Measurements from ENCODE around the gene AP1S3. TPM values are rescaled to one million over a fixed set of nuclear protein-coding genes. Genes with fewer than 3 reads are reported as not detected.

AP1S3 gene
- total and polyA plus RNA-seq, 2 of the 4 experiments (the other 2 are of a cell fraction): 2.5 to 4.1 TPM

DNA sequence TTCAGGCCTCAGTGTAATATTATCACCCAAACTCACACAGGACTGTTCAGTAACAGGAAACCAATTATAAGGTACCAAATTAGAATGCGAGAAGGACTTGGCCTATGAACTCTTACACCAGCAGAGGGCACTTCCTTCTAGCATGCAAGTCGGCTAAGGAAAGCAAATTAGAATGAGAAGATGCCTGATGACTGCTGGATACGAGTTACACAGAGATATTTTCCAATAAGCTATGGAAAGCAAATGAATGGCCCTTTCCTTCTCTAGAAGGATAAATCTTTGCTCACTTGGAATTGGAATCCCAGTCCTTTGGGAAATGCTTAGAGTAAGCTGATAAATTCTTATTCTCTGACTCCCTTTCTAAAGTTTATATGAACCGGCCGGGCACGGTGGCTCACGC is 109.8 kb downstream of the AP1S3 start:
- H3K18ac ChIP-seq (ENCODE audit: low read depth, low read length): peak overlapping the region; percentile 1; the same call in 1 of the 2 replicates
- no peaks in the 10 kb centered on the region for H3K79me1 ChIP-seq (ENCODE audit: low read depth in 1 of 2, low read length in 2 of 2)
- ATAC-seq (ENCODE audit: low read depth) (peak; percentile 35), DNase-seq (peak; percentile 75)
- H3K9me3 ChIP-seq (ENCODE audit: control insufficient read depth, insufficient read depth, low read length): no peaks in the 10 kb centered on the region
- no peaks in the 10 kb centered on the region for H3K36me3 ChIP-seq (ENCODE audit: control insufficient read depth, insufficient read depth, low read length)
- peak overlapping the region; percentile 47 for H2AFZ ChIP-seq (replicated peaks; ENCODE audit: low read length, poor library complexity)
- H2AK9ac ChIP-seq (replicated peaks; ENCODE audit: low read depth, low read length, poor library complexity): no peak overlapping the region
- BruUV-seq (replicated peaks): no TSS peak
- H3K9me1 ChIP-seq (ENCODE audit: insufficient read depth, low read length): peaks cover 9% of the 10 kb centered on the region
- peak overlapping the region; percentile 92; the same call in 1 of the 2 replicates for H2BK20ac ChIP-seq (ENCODE audit: low read depth, low read length)
- peak overlapping the region; percentile 80 for H2BK5ac ChIP-seq (ENCODE audit: low read depth, low read length, poor library complexity, severe bottlenecking)
- no peaks in the 10 kb centered on the region for H4K20me1 ChIP-seq (ENCODE audit: insufficient read depth, low read length)
- H3K27ac ChIP-seq (ENCODE audit: insufficient read depth, low read length): peak overlapping the region; percentile 30; the same call in 1 of the 2 replicates
- in situ Hi-C loops (cut with MboI; ENCODE audit: low sequenced_read_pairs) (no loop called here), dilution Hi-C loops (cut with HindIII; ENCODE audit: low sequenced_read_pairs, unreplicated experiment) (no loop called here), intact Hi-C loops (cut with micrococcal nuclease) (loop anchor here (2.0 kb wide), 1 partner anchor 71 kb away; no protein-coding TSS in a partner anchor)
- H3K4me2 ChIP-seq (ENCODE audit: low read depth, low read length): no peak overlapping the region
- no CpG with 5 or more reads among the region's 7 CpGs for WGBS, 2 experiments (ENCODE audit: extremely low coverage in 2 of 2, insufficient read length in 1 of 2)
- H3K4me1 ChIP-seq (ENCODE audit: control insufficient read depth, insufficient read depth, low read length): peaks cover 18% of the 10 kb centered on the region
- H3K4ac ChIP-seq (ENCODE audit: low read depth, low read length): no peak overlapping the region
- H4K91ac ChIP-seq (ENCODE audit: insufficient read depth, low read depth, low read length): peak overlapping the region; percentile 5; the same call in 1 of the 2 replicates
- no peak overlapping the region for H3K4me3 ChIP-seq (ENCODE audit: insufficient read depth, low read depth, low read length)
- TF ChIP-seq MXI1 (IDR thresholded peaks at IDR 0.05; ENCODE audit: borderline replicate concordance, low read depth, low read length) (no peak), CEBPB (IDR thresholded peaks at IDR 0.05; ENCODE audit: low read depth, low read length) (no peak), RAD21 (IDR thresholded peaks at IDR 0.05; ENCODE audit: low read length) (peak; percentile 42; the same call in 1 of the 2 replicates), SMC3 (IDR thresholded peaks at IDR 0.05; ENCODE audit: low read depth, low read length) (peak; percentile 39), CHD1 (IDR thresholded peaks at IDR 0.05; ENCODE audit: low read depth, low read length) (no peak), RFX5 (IDR thresholded peaks at IDR 0.05; ENCODE audit: low read depth, low read length) (no peak), MAZ (IDR thresholded peaks at IDR 0.05; ENCODE audit: borderline replicate concordance, low read depth, low read length) (no peak), FOS (IDR thresholded peaks at IDR 0.05; ENCODE audit: low read depth, low read length) (no peak), RCOR1 (IDR thresholded peaks at IDR 0.05; ENCODE audit: insufficient replicate concordance, low read length) (no peak), BHLHE40 (IDR thresholded peaks at IDR 0.05; ENCODE audit: low read depth, low read length) (no peak), POLR2A (IDR thresholded peaks at IDR 0.05; ENCODE audit: low read depth, low read length) (no peak), NFE2L2 (IDR thresholded peaks at IDR 0.05; ENCODE audit: low read depth, low read length) (no peak), MAFK (IDR thresholded peaks at IDR 0.05; ENCODE audit: low read depth, low read length) (no peak)
- TF ChIP-seq, protein P1, sequence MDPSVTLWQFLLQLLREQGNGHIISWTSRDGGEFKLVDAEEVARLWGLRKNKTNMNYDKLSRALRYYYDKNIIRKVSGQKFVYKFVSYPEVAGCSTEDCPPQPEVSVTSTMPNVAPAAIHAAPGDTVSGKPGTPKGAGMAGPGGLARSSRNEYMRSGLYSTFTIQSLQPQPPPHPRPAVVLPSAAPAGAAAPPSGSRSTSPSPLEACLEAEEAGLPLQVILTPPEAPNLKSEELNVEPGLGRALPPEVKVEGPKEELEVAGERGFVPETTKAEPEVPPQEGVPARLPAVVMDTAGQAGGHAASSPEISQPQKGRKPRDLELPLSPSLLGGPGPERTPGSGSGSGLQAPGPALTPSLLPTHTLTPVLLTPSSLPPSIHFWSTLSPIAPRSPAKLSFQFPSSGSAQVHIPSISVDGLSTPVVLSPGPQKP (IDR thresholded peaks at IDR 0.05; ENCODE audit: borderline replicate concordance, low read depth, low read length): no peak
- TF ChIP-seq, protein P2, sequence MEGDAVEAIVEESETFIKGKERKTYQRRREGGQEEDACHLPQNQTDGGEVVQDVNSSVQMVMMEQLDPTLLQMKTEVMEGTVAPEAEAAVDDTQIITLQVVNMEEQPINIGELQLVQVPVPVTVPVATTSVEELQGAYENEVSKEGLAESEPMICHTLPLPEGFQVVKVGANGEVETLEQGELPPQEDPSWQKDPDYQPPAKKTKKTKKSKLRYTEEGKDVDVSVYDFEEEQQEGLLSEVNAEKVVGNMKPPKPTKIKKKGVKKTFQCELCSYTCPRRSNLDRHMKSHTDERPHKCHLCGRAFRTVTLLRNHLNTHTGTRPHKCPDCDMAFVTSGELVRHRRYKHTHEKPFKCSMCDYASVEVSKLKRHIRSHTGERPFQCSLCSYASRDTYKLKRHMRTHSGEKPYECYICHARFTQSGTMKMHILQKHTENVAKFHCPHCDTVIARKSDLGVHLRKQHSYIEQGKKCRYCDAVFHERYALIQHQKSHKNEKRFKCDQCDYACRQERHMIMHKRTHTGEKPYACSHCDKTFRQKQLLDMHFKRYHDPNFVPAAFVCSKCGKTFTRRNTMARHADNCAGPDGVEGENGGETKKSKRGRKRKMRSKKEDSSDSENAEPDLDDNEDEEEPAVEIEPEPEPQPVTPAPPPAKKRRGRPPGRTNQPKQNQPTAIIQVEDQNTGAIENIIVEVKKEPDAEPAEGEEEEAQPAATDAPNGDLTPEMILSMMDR (conservative IDR thresholded peaks at IDR 0.05; ENCODE audit: low read depth, low read length): peak; percentile 49
- TF ChIP-seq, protein P3, sequence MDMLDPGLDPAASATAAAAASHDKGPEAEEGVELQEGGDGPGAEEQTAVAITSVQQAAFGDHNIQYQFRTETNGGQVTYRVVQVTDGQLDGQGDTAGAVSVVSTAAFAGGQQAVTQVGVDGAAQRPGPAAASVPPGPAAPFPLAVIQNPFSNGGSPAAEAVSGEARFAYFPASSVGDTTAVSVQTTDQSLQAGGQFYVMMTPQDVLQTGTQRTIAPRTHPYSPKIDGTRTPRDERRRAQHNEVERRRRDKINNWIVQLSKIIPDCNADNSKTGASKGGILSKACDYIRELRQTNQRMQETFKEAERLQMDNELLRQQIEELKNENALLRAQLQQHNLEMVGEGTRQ (IDR thresholded peaks at IDR 0.05; ENCODE audit: low read depth, low read length): no peak
- H3K23ac ChIP-seq (ENCODE audit: low read depth, low read length): no peak overlapping the region
- H2BK120ac ChIP-seq (ENCODE audit: low read depth, low read length): peak overlapping the region; percentile 31
- ChIA-PET POLR2A (ENCODE audit: unreplicated experiment) (interaction anchor here (0.6 kb wide), 1 partner anchor 258 kb away, joined by 3 read pairs; no protein-coding TSS in a partner anchor), CTCF (interaction anchor here (0.7 kb wide), 1 partner anchor 12 kb away, joined by 3 read pairs; no protein-coding TSS in a partner anchor)
- H2AK5ac ChIP-seq (ENCODE audit: low read depth, low read length): no peak overlapping the region
- H4K8ac ChIP-seq (ENCODE audit: low read depth in 2 of 2, low read length in 2 of 2): peak overlapping the region in 1 of 2 experiments; percentile 34; a peak in 1 of 4 replicates
- no peak overlapping the region for H3K14ac ChIP-seq (replicated peaks; ENCODE audit: low read depth, low read length)
- peak overlapping the region; percentile 52; the same call in 1 of the 3 replicates for H2BK15ac ChIP-seq (ENCODE audit: low read depth, low read length)
- no peaks in the 10 kb centered on the region for H3K27me3 ChIP-seq (ENCODE audit: control insufficient read depth, insufficient read depth, low read length)
- no peak overlapping the region; the same call in 1 of the 2 replicates for H3K56ac ChIP-seq (ENCODE audit: extremely low read depth, insufficient read depth, low read length)
- H4K5ac ChIP-seq (ENCODE audit: low read depth, low read length): peak overlapping the region; percentile 64; the same call in 1 of the 2 replicates
- H3K9ac ChIP-seq (ENCODE audit: low read depth, low read length): no peak overlapping the region

Data from IMR-90 (cell line).